ENCODE data around the gene NHS.

DNA sequence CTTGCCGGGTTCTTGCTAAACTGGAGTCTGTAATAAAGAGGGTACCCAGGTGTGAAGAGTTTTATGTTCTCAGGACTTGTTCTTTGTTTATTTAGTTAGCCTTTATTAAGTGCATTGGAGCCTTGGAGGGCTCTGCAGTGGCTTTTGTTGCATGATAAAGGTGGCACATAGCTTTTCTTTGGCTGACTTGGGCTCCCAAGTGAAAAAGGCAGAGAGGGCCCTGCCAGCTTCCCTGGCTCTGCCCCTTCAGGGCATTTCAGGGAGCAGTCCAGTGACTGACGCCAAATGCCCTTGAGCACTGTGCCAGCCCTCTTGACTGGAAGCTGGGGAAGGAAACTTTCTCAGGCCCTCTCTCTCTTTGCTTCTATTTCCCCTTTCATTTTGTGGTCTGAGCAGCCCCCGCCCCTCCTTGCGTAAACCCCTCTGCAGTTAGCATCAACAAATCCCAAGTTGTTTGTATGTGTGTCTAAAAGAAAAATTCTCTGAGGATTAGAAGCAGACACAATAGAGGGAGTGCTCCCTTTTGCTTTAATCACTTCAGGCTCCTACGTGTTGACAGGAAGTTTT, 152.2 kb downstream of the NHS start:
- TF ChIP-seq, protein P1, sequence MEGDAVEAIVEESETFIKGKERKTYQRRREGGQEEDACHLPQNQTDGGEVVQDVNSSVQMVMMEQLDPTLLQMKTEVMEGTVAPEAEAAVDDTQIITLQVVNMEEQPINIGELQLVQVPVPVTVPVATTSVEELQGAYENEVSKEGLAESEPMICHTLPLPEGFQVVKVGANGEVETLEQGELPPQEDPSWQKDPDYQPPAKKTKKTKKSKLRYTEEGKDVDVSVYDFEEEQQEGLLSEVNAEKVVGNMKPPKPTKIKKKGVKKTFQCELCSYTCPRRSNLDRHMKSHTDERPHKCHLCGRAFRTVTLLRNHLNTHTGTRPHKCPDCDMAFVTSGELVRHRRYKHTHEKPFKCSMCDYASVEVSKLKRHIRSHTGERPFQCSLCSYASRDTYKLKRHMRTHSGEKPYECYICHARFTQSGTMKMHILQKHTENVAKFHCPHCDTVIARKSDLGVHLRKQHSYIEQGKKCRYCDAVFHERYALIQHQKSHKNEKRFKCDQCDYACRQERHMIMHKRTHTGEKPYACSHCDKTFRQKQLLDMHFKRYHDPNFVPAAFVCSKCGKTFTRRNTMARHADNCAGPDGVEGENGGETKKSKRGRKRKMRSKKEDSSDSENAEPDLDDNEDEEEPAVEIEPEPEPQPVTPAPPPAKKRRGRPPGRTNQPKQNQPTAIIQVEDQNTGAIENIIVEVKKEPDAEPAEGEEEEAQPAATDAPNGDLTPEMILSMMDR (IDR thresholded peaks at IDR 0.05; ENCODE audit: low read length) = no peak
- TF ChIP-seq EZH2 (optimal IDR thresholded peaks at IDR 0.05; ENCODE audit: low read depth, low read length) (no peak), EZH2phosphoT487 (IDR thresholded peaks at IDR 0.05; ENCODE audit: low read length) (no peak)
